H9 (cell line): ENCODE data around the gene KIF26A. TPM values are rescaled to one million over a fixed set of nuclear protein-coding genes. Genes with fewer than 3 reads are reported as not detected.

Source experiments
- DNase-seq: peaks from one replicate; pipeline ENCODE4 v3.0.0-alpha.2; 2017
- H2AFZ ChIP-seq: one replicate; pipeline ENCODE4 v1.6.1; 2013; ENCODE audit warnings: mild to moderate bottlenecking, low read length, control low read depth, moderate library complexity
- H2AK5ac ChIP-seq: 2 replicates; pipeline ENCODE4 v1.6.1; 2013; ENCODE audit warnings: low read length, control low read depth, mixed read lengths; ENCODE audit not compliant: insufficient read length
- H2BK120ac ChIP-seq: one replicate; pipeline ENCODE4 v1.6.1; 2013; ENCODE audit warnings: low read depth, mild to moderate bottlenecking, low read length, control low read depth, inconsistent platforms; ENCODE audit not compliant: poor library complexity, severe bottlenecking
- H2BK12ac ChIP-seq: 2 replicates; pipeline ENCODE4 v1.6.1; 2013; ENCODE audit warnings: low read length, control low read depth, mixed read lengths, low read depth; ENCODE audit not compliant: insufficient read length
- H2BK15ac ChIP-seq: 2 replicates; pipeline ENCODE4 v1.6.1; 2013; ENCODE audit warnings: low read depth, low read length, control low read depth
- H2BK20ac ChIP-seq: one replicate; pipeline ENCODE4 v1.6.1; 2013; ENCODE audit warnings: low read depth, mild to moderate bottlenecking, low read length, control low read depth, inconsistent platforms; ENCODE audit not compliant: poor library complexity, severe bottlenecking
- H2BK5ac ChIP-seq: 2 replicates; pipeline ENCODE4 v1.6.1; 2013; ENCODE audit warnings: low read length, control low read depth, mixed read lengths; ENCODE audit not compliant: insufficient read length
- H3K14ac ChIP-seq: 2 replicates; pipeline ENCODE4 v1.6.1; 2013; ENCODE audit warnings: low read length, control low read depth; ENCODE audit not compliant: insufficient read depth
- H3K18ac ChIP-seq: 2 replicates; pipeline ENCODE4 v1.6.1; 2013; ENCODE audit warnings: low read depth, mild to moderate bottlenecking, mixed read lengths, low read length, control low read depth; ENCODE audit not compliant: insufficient read length
- H3K23ac ChIP-seq: 2 replicates; pipeline ENCODE4 v1.6.1; 2013; ENCODE audit warnings: low read length, control low read depth, mixed read lengths, low read depth; ENCODE audit not compliant: insufficient read length
- H3K23me2 ChIP-seq: 2 replicates; pipeline ENCODE4 v1.6.1; 2013; ENCODE audit warnings: low read depth, mild to moderate bottlenecking, mixed read lengths, low read length, control low read depth; ENCODE audit not compliant: insufficient read length, poor library complexity, severe bottlenecking
- H3K27ac ChIP-seq: 2 replicates; pipeline ENCODE4 v1.5.1; 2013; ENCODE audit warnings: low read length, control low read depth, mixed read lengths, low read depth; ENCODE audit not compliant: insufficient read length
- H3K27me3 ChIP-seq: 2 replicates; pipeline ENCODE4 v1.6.1; 2013; ENCODE audit warnings: low read length, control low read depth, inconsistent platforms; ENCODE audit not compliant: insufficient read depth
- H3K4ac ChIP-seq: 2 replicates; pipeline ENCODE4 v1.6.1; 2013; ENCODE audit warnings: low read depth, mild to moderate bottlenecking, control low read depth, inconsistent platforms, low read length, moderate library complexity
- H3K4me1 ChIP-seq: 2 replicates; pipeline ENCODE4 v1.6.1; 2013; ENCODE audit warnings: low read length, control low read depth, inconsistent platforms; ENCODE audit not compliant: insufficient read depth
- H3K4me2 ChIP-seq: 2 replicates; pipeline ENCODE4 v1.6.1; 2013; ENCODE audit warnings: low read length, control low read depth, mixed read lengths; ENCODE audit not compliant: insufficient read length, insufficient read depth
- H3K56ac ChIP-seq: 2 replicates; pipeline ENCODE4 v1.6.1; 2013; ENCODE audit warnings: low read depth, mild to moderate bottlenecking, mixed read lengths, low read length, control low read depth; ENCODE audit not compliant: insufficient read length
- H3K79me1 ChIP-seq: 2 replicates; pipeline ENCODE4 v1.6.1; 2013; ENCODE audit warnings: low read depth, mild to moderate bottlenecking, moderate library complexity, low read length, control low read depth, inconsistent platforms; ENCODE audit not compliant: insufficient read depth, poor library complexity, severe bottlenecking
- H3K79me2 ChIP-seq: 2 replicates; pipeline ENCODE4 v1.6.1; 2013; ENCODE audit warnings: low read length, control low read depth, inconsistent platforms; ENCODE audit not compliant: insufficient read depth
- H3K9ac ChIP-seq: 2 replicates; pipeline ENCODE4 v1.6.1; 2013; ENCODE audit warnings: low read length, control low read depth, mixed read lengths; ENCODE audit not compliant: insufficient read length; ENCODE audit errors: extremely low read depth
- H3K9me3 ChIP-seq: one replicate; pipeline ENCODE4 v1.6.1; 2013; ENCODE audit warnings: low read depth, low read length, inconsistent platforms; ENCODE audit not compliant: control insufficient read depth
- H3T11ph ChIP-seq: one replicate; pipeline ENCODE4 v1.6.1; 2013; ENCODE audit warnings: mild to moderate bottlenecking, low read length, control low read depth, inconsistent platforms
- H4K20me1 ChIP-seq: one replicate; pipeline ENCODE4 v1.6.1; 2013; ENCODE audit not compliant: control insufficient read depth, insufficient read length, insufficient read depth
- H4K5ac ChIP-seq: 2 replicates; pipeline ENCODE4 v1.6.1; 2013; ENCODE audit warnings: low read depth, mild to moderate bottlenecking, mixed read lengths, low read length, control low read depth; ENCODE audit not compliant: insufficient read length
- H4K8ac ChIP-seq: replicated peaks from 2 replicates; pipeline ENCODE4 v1.6.1; 2013; ENCODE audit warnings: low read length, control low read depth, mixed read lengths, low read depth; ENCODE audit not compliant: insufficient read length
- H4K91ac ChIP-seq: 2 replicates; pipeline ENCODE4 v1.6.1; 2013; ENCODE audit warnings: low read depth, mild to moderate bottlenecking, moderate library complexity, mixed read lengths, low read length, control low read depth; ENCODE audit not compliant: insufficient read length
- H3K27ac Mint-ChIP-seq, 3 experiments: 2 replicates in 2 of 3; 3 replicates in 1 of 3; pipeline ENCODE4 v1.8.0; 2020 to 2021; ENCODE audit warnings: mixed read lengths in 3 of 3, mild to moderate bottlenecking in 1 of 3, moderate library complexity in 1 of 3
- H3K27me3 Mint-ChIP-seq: 2 replicates; pipeline ENCODE4 v1.8.0; 2021; ENCODE audit warnings: low read depth, mild to moderate bottlenecking, moderate library complexity, mixed read lengths
- H3K36me3 Mint-ChIP-seq, 3 experiments: 2 replicates in 2 of 3; 3 replicates in 1 of 3; pipeline ENCODE4 v1.8.0; 2020 to 2021; ENCODE audit warnings: low read depth in 3 of 3, mixed read lengths in 3 of 3; ENCODE audit not compliant: insufficient read depth in 1 of 3
- H3K4me1 Mint-ChIP-seq, 2 experiments: 2 replicates each; pipeline ENCODE4 v1.8.0; 2020; ENCODE audit warnings: mixed read lengths in 2 of 2
- H3K4me3 Mint-ChIP-seq, 2 experiments: 2 replicates in 1 of 2; 3 replicates in 1 of 2; pipeline ENCODE4 v1.8.0; 2020 to 2021; ENCODE audit warnings: mild to moderate bottlenecking in 2 of 2, mixed read lengths in 2 of 2, moderate library complexity in 1 of 2
- H3K9me3 Mint-ChIP-seq, 2 experiments: 2 replicates in 1 of 2; 3 replicates in 1 of 2; pipeline ENCODE4 v1.8.0; 2020; ENCODE audit warnings: mild to moderate bottlenecking in 2 of 2, mixed read lengths in 2 of 2, moderate library complexity in 1 of 2
- CTCF ChIP-seq: fragments of 200-600 bp; sonication (generic); conservative IDR thresholded peaks from 3 replicates; pipeline ENCODE4 v1.8.0; 2021; ENCODE audit warnings: antibody characterized with exemption, mild to moderate bottlenecking
- WGBS: extraction: QIAGEN DNeasy Blood & Tissue Kit; methylation state at CpG from one replicate; pipeline ENCODE4 v1.1.7; 2013; ENCODE audit warnings: missing lambda C conversion rate, low lambda C conversion rate, mixed read lengths; ENCODE audit not compliant: insufficient read length; ENCODE audit errors: extremely low coverage; 5-methylcytosine and 5-hydroxymethylcytosine counted together
- total RNA-seq: library from RNA; stranded (reverse); gene quantifications from 2 replicates; pipeline ENCODE4 v1.2.1, GENCODE V29; 2021

KIF26A gene
- total RNA-seq, 1 experiment from 2014 or later: 44.2 TPM

DNA sequence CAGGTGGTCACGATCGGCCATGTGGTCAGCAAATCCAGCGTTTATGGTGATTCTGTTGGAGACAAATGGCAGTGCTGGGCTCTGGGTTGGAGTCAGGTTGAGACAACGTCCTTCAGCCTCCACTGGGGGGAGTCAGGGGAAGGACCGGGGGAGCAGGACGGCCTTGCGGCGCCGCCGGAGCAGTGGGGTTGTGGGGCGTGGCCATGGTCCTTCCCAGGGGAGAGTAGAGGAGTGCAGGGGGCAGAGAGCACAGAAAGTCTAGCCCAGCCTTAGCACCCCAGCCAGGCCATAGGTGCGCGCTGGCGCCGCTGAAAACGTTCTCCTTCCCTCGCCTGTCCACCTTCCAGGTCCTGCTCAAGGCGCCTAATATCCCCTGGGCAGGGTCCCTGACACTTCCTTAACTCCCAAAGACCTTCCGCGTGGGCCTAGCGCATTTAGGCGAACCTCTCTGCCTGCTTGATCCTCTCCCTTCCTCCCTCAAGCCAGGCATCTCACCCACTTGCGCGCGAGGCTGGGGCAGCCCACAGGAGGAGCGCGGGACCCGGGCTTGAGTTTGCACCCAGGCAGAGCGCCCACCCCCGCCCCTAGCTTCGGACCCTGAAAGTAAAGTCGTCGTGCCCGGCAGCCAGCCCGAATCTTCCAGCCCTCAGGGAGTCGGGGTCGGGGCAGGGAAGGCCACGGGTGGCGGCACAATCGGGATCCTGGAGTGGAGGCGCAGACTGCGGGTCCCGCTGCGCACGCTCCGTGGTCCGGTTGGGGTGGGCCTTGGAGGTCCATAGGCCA is 3.1 kb upstream of the KIF26A start:
- Histone ChIP-seq H2BK12ac (no peak overlapping the region), H2BK5ac (no peak overlapping the region), H2AK5ac (no peak overlapping the region), H2BK20ac (no peak overlapping the region), H3K23ac (no peak overlapping the region), H4K20me1 (peaks cover 2% of the 10 kb centered on the region), H3T11ph (no peak overlapping the region), H2BK120ac (no peak overlapping the region), H3K9ac (no peak overlapping the region), H2BK15ac (no peak overlapping the region), H3K79me1 (no peaks in the 10 kb centered on the region), H3K56ac (no peak overlapping the region), H3K4ac (no peak overlapping the region), H3K4me1 (no peaks in the 10 kb centered on the region; the same call in 1 of the 2 replicates), H4K91ac (no peak overlapping the region), H3K18ac (no peak overlapping the region), H3K23me2 (peaks cover 22% of the 10 kb centered on the region), H2AFZ (no peak overlapping the region), H3K27me3 (peaks cover 19% of the 10 kb centered on the region), H4K8ac (no peak overlapping the region), H3K4me2 (peak overlapping the region; percentile 53), H3K9me3 (no peaks in the 10 kb centered on the region), H4K5ac (no peak overlapping the region), H3K14ac (no peak overlapping the region), H3K79me2 (no peaks in the 10 kb centered on the region; the same call in 1 of the 2 replicates), H3K27ac (no peak overlapping the region)
- WGBS: no CpG with 5 or more reads among the region's 47 CpGs
- peak overlapping the region in 1 of 3 experiments; percentile 28; a peak in 1 of 7 replicates for H3K27ac Mint-ChIP-seq
- TF ChIP-seq CTCF: peak; percentile 67
- peaks cover 1 to 2% of the 10 kb centered on the region in 2 experiments; a peak in 4 of 5 replicates for H3K9me3 Mint-ChIP-seq
- H3K4me3 Mint-ChIP-seq: peak overlapping the region; percentile 49 to 77
- peak; percentile 84 for DNase-seq
- H3K27me3 Mint-ChIP-seq: peaks cover 61% of the 10 kb centered on the region
- H3K4me1 Mint-ChIP-seq: peaks cover 13 to 24% of the 10 kb centered on the region in 2 experiments
- 0 out of 7 replicates have a peak, but pooled peaks cover 0 to under 1% (median 0%) of the 10 kb centered on the region in 3 experiments for H3K36me3 Mint-ChIP-seq
